ENCODE measurements around the gene ABCB6.

Gene ABCB6

GRCh38 chr2:219186754-219187456 is 31.9 kb downstream of the ABCB6 start:
- Histone ChIP-seq H3K4me1 (ENCODE audit: control insufficient read depth in 1 of 2, insufficient read depth in 2 of 2, low read length in 2 of 2) (no peaks in the 10 kb centered on the region), H3K27ac (ENCODE audit: low read depth, low read length) (no peak overlapping the region), H3K36me3 (ENCODE audit: control insufficient read depth in 1 of 2, insufficient read depth in 2 of 2, low read length in 2 of 2) (peaks cover 26 to 27% of the 10 kb centered on the region in 2 donors), H3K9ac (ENCODE audit: low read depth in 1 of 2, low read length in 2 of 2) (no peak overlapping the region), H3K27me3 (ENCODE audit: control insufficient read depth in 1 of 2, insufficient read depth in 2 of 2, low read length in 2 of 2) (no peaks in the 10 kb centered on the region), H3K9me3 (ENCODE audit: control insufficient read depth in 1 of 2, low read length in 2 of 2) (no peaks in the 10 kb centered on the region), H3K4me3 (ENCODE audit: low read depth in 1 of 2, low read length in 2 of 2) (no peak overlapping the region)

- Histone ChIP-seq H3K27me3 (ENCODE audit: control insufficient read depth in 1 of 2, insufficient read depth in 2 of 2, low read length in 2 of 2) (no peaks in the 10 kb centered on the region), H3K36me3 (ENCODE audit: control insufficient read depth in 1 of 2, insufficient read depth in 2 of 2, low read length in 2 of 2) (peaks cover 43 to 51% of the 10 kb centered on the region in 2 donors), H3K4me1 (ENCODE audit: control insufficient read depth in 1 of 2, insufficient read depth in 2 of 2, low read length in 2 of 2) (peaks cover 7% of the 10 kb centered on the region in 2 donors)
These were observed 34.6 kb downstream of the ABCB6 start for GRCh38 chr2:219184121-219184520.

GRCh38 chr2:219183151-219183772 is 35.5 kb downstream of the ABCB6 start:
- Histone ChIP-seq H3K27me3 (ENCODE audit: control insufficient read depth in 1 of 2, insufficient read depth in 2 of 2, low read length in 2 of 2) (no peaks in the 10 kb centered on the region), H3K4me3 (ENCODE audit: low read depth in 1 of 2, low read length in 2 of 2) (no peak overlapping the region), H3K9ac (ENCODE audit: low read depth in 1 of 2, low read length in 2 of 2) (no peak overlapping the region), H3K36me3 (ENCODE audit: control insufficient read depth in 1 of 2, insufficient read depth in 2 of 2, low read length in 2 of 2) (peaks cover 43 to 51% of the 10 kb centered on the region in 2 donors), H3K9me3 (ENCODE audit: control insufficient read depth in 1 of 2, low read length in 2 of 2) (no peaks in the 10 kb centered on the region), H3K27ac (ENCODE audit: low read depth, low read length) (no peak overlapping the region), H3K4me1 (ENCODE audit: control insufficient read depth in 1 of 2, insufficient read depth in 2 of 2, low read length in 2 of 2) (peaks cover 11 to 13% of the 10 kb centered on the region in 2 donors)

More at GRCh38 chr2:219184121-219184520, 34.6 kb downstream of the ABCB6 start:
- Histone ChIP-seq H3K9me3 (ENCODE audit: control insufficient read depth in 1 of 2, low read length in 2 of 2) (no peaks in the 10 kb centered on the region), H3K9ac (ENCODE audit: low read depth in 1 of 2, low read length in 2 of 2) (no peak overlapping the region), H3K4me3 (ENCODE audit: low read depth in 1 of 2, low read length in 2 of 2) (no peak overlapping the region), H3K27ac (ENCODE audit: low read depth, low read length) (no peak overlapping the region)

GRCh38 chr2:219182331-219183150 is 36.2 kb downstream of the ABCB6 start:
- Histone ChIP-seq H3K9ac (ENCODE audit: low read depth in 1 of 2, low read length in 2 of 2) (no peak overlapping the region), H3K27ac (ENCODE audit: low read depth, low read length) (no peak overlapping the region), H3K36me3 (ENCODE audit: control insufficient read depth in 1 of 2, insufficient read depth in 2 of 2, low read length in 2 of 2) (peaks cover 43 to 51% of the 10 kb centered on the region in 2 donors), H3K9me3 (ENCODE audit: control insufficient read depth in 1 of 2, low read length in 2 of 2) (no peaks in the 10 kb centered on the region), H3K4me3 (ENCODE audit: low read depth in 1 of 2, low read length in 2 of 2) (no peak overlapping the region), H3K27me3 (ENCODE audit: control insufficient read depth in 1 of 2, insufficient read depth in 2 of 2, low read length in 2 of 2) (no peaks in the 10 kb centered on the region), H3K4me1 (ENCODE audit: control insufficient read depth in 1 of 2, insufficient read depth in 2 of 2, low read length in 2 of 2) (peaks cover 13% of the 10 kb centered on the region in 2 donors)

- Histone ChIP-seq H3K4me1 (ENCODE audit: control insufficient read depth in 1 of 2, insufficient read depth in 2 of 2, low read length in 2 of 2) (peaks cover 13 to 18% of the 10 kb centered on the region in 2 donors), H3K9me3 (ENCODE audit: control insufficient read depth in 1 of 2, low read length in 2 of 2) (no peaks in the 10 kb centered on the region), H3K4me3 (ENCODE audit: low read depth in 1 of 2, low read length in 2 of 2) (no peak overlapping the region), H3K27ac (ENCODE audit: low read depth, low read length) (no peak overlapping the region), H3K36me3 (ENCODE audit: control insufficient read depth in 1 of 2, insufficient read depth in 2 of 2, low read length in 2 of 2) (peaks cover 43 to 51% of the 10 kb centered on the region in 2 donors), H3K27me3 (ENCODE audit: control insufficient read depth in 1 of 2, insufficient read depth in 2 of 2, low read length in 2 of 2) (no peaks in the 10 kb centered on the region), H3K9ac (ENCODE audit: low read depth in 1 of 2, low read length in 2 of 2) (no peak overlapping the region)
These were observed 37.2 kb downstream of the ABCB6 start for GRCh38 chr2:219181531-219181930.

GRCh38 chr2:219180961-219181360 is 37.8 kb downstream of the ABCB6 start:
- Histone ChIP-seq H3K9ac (ENCODE audit: low read depth in 1 of 2, low read length in 2 of 2) (no peak overlapping the region), H3K27ac (ENCODE audit: low read depth, low read length) (no peak overlapping the region), H3K27me3 (ENCODE audit: control insufficient read depth in 1 of 2, insufficient read depth in 2 of 2, low read length in 2 of 2) (no peaks in the 10 kb centered on the region), H3K4me3 (ENCODE audit: low read depth in 1 of 2, low read length in 2 of 2) (no peak overlapping the region), H3K4me1 (ENCODE audit: control insufficient read depth in 1 of 2, insufficient read depth in 2 of 2, low read length in 2 of 2) (peaks cover 13 to 19% of the 10 kb centered on the region in 2 donors), H3K36me3 (ENCODE audit: control insufficient read depth in 1 of 2, insufficient read depth in 2 of 2, low read length in 2 of 2) (peaks cover 43 to 51% of the 10 kb centered on the region in 2 donors), H3K9me3 (ENCODE audit: control insufficient read depth in 1 of 2, low read length in 2 of 2) (no peaks in the 10 kb centered on the region)

GRCh38 chr2:219179601-219180465 is 38.9 kb downstream of the ABCB6 start:
- Histone ChIP-seq H3K36me3 (ENCODE audit: control insufficient read depth in 1 of 2, insufficient read depth in 2 of 2, low read length in 2 of 2) (peaks cover 42 to 54% of the 10 kb centered on the region in 2 donors), H3K9me3 (ENCODE audit: control insufficient read depth in 1 of 2, low read length in 2 of 2) (no peaks in the 10 kb centered on the region), H3K9ac (ENCODE audit: low read depth in 1 of 2, low read length in 2 of 2) (peak overlapping the region in 1 of 2 donors; percentile 95), H3K27ac (ENCODE audit: low read depth, low read length) (no peak overlapping the region), H3K4me1 (ENCODE audit: control insufficient read depth in 1 of 2, insufficient read depth in 2 of 2, low read length in 2 of 2) (peaks cover 20 to 26% of the 10 kb centered on the region in 2 donors), H3K27me3 (ENCODE audit: control insufficient read depth in 1 of 2, insufficient read depth in 2 of 2, low read length in 2 of 2) (no peaks in the 10 kb centered on the region), H3K4me3 (ENCODE audit: low read depth in 1 of 2, low read length in 2 of 2) (peak overlapping the region; percentile 79 to 85)

- Histone ChIP-seq H3K36me3 (ENCODE audit: control insufficient read depth in 1 of 2, insufficient read depth in 2 of 2, low read length in 2 of 2) (peaks cover 45 to 56% of the 10 kb centered on the region in 2 donors), H3K4me3 (ENCODE audit: low read depth in 1 of 2, low read length in 2 of 2) (peak overlapping the region; percentile 79 to 85), H3K9me3 (ENCODE audit: control insufficient read depth in 1 of 2, low read length in 2 of 2) (no peaks in the 10 kb centered on the region), H3K27me3 (ENCODE audit: control insufficient read depth in 1 of 2, insufficient read depth in 2 of 2, low read length in 2 of 2) (no peaks in the 10 kb centered on the region), H3K27ac (ENCODE audit: low read depth, low read length) (peak overlapping the region; percentile 65), H3K4me1 (ENCODE audit: control insufficient read depth in 1 of 2, insufficient read depth in 2 of 2, low read length in 2 of 2) (peaks cover 24 to 26% of the 10 kb centered on the region in 2 donors), H3K9ac (ENCODE audit: low read depth in 1 of 2, low read length in 2 of 2) (peak overlapping the region; percentile 34 to 95)
These were observed 40.2 kb downstream of the ABCB6 start for GRCh38 chr2:219178377-219179175.
